Esophagus squamous epithelium (tissue), 4 donors: ENCODE results near the gene ZNF329.

Experiments
- POLR2A ChIP-seq, 4 donors: fragments of 450-650 bp; IDR thresholded peaks; one replicate each; pipeline ENCODE4 v1.6.1; 2017; ENCODE audit warnings: antibody characterized with exemption in 4 of 4, mild to moderate bottlenecking in 4 of 4, moderate library complexity in 3 of 4
- TF ChIP-seq, protein P1 (sequence below), 6 experiments: fragments of 450-650 bp in 4 of 6; fragments of 200-600 bp in 2 of 6; sonication (generic) in 2 of 6; IDR thresholded peaks; one replicate each; pipeline ENCODE4 v1.5.1; 2016 to 2019; ENCODE audit warnings: antibody characterized with exemption in 6 of 6, mild to moderate bottlenecking in 4 of 6, moderate library complexity in 4 of 6

DNA sequence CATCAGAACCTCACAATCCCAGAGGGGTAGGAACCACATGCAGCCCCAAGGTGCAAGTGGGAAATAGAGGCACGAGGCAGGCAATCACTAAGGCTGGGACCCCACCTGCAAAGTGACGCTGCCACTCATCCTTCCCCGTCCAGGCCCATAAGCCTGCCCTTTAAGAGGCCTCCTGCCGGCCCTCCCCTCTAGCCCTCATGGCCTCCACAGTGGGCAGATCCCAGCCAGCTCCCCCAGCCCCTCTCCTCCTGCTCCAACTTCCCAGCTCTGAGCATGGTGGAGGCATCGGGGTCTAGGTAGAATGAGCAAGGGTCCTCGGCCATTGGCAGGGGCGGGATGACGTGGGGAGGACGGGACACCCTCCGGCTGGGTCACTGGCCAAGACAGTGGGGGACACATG is 55.3 kb downstream of the ZNF329 start:
- TF ChIP-seq POLR2A (IDR thresholded peaks at IDR 0.05), result no peak
- TF ChIP-seq, protein P1, sequence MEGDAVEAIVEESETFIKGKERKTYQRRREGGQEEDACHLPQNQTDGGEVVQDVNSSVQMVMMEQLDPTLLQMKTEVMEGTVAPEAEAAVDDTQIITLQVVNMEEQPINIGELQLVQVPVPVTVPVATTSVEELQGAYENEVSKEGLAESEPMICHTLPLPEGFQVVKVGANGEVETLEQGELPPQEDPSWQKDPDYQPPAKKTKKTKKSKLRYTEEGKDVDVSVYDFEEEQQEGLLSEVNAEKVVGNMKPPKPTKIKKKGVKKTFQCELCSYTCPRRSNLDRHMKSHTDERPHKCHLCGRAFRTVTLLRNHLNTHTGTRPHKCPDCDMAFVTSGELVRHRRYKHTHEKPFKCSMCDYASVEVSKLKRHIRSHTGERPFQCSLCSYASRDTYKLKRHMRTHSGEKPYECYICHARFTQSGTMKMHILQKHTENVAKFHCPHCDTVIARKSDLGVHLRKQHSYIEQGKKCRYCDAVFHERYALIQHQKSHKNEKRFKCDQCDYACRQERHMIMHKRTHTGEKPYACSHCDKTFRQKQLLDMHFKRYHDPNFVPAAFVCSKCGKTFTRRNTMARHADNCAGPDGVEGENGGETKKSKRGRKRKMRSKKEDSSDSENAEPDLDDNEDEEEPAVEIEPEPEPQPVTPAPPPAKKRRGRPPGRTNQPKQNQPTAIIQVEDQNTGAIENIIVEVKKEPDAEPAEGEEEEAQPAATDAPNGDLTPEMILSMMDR (IDR thresholded peaks at IDR 0.05), result no peak
